HG03558 (cell line): Measurements from ENCODE around the gene SMC2.
A peak's percentile ranks its signal among the peaks of the same experiment; 100 is the strongest.

Source experiments
- ATAC-seq: cut with Tn5 transposase; IDR thresholded peaks from one replicate; pipeline ENCODE4 v1.9.1; 2021; ENCODE audit warnings: moderate number of reproducible peaks; ENCODE audit not compliant: unreplicated experiment; ENCODE audit errors: extremely low read depth

Gene SMC2

DNA sequence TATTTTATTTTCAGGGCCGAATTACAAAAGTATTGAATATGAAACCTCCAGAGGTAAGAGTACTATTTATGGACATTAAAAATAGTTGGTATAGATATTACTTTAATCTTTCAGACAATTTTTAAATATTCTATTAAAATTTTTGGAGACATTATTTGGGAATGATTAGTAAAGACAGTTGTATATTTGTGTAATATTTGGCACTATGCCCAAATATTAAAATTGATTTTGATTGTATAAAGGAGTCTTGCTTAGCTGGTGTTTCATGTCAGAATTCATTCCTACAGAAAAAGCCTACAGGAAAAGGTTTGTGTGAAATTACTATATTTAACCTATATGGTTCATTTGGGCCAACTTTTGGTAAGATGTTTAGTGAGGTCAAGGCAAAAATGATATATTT, 5.5 kb downstream of the SMC2 start:
- no peak for ATAC-seq

DNA sequence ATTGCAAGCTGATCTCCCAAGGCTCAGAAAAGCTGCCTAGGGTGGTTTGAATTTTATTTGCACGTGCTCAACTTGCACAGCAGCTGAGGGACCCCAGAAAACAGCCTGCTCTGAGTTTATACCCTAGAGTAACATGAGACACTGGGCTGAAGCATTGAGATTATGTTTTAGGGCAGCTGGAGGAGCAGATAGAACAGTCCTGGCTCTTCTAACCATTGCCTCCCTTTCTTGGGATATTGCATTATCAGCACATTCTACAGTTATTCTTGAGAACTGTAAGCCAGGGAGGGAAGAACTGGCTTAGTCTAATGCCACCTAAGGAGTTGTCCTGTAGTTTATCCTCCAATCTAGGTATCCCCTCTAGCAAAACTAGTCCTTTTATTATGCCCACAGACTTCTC, 10.3 kb downstream of the SMC2 start:
- no peak for ATAC-seq

DNA sequence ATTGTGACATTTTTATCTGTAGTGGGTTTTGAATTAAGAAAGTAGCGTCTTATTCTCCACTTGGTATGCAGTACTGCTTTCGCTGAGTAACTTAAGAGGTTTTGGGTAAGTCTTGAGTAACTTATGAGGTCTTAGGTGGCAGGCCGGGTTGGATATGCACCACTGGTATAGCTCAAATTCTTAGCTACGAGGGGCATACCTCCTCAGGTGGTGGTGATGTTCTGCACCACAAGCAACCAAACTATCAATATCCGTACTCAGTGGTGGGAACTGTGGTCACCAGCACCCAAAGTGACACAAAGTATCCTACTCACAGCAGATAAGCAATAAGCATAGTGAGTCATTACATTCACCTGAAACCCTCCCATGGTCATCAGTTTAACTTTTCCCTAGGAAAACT, 13.7 kb downstream of the SMC2 start:
- no peak for ATAC-seq

DNA sequence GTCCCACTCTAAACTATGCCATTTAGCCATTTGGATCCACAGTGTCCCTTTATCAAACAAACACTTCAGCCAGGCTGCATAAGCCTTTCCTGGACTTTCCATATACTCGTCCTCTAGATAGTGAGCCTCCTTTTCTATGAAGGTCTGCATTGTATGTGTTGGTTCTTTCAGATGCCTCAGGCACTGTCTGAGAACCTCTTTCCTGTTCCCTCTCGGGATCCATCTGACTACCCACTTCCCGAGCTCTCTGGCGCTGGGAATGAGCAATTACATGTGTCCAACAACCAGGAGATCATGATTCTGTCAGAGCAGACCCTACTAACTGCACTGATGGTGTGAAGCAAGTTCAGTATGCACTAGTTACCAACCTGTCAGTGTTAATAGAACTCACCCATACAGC, 14.2 kb downstream of the SMC2 start:
- no peak for ATAC-seq

DNA sequence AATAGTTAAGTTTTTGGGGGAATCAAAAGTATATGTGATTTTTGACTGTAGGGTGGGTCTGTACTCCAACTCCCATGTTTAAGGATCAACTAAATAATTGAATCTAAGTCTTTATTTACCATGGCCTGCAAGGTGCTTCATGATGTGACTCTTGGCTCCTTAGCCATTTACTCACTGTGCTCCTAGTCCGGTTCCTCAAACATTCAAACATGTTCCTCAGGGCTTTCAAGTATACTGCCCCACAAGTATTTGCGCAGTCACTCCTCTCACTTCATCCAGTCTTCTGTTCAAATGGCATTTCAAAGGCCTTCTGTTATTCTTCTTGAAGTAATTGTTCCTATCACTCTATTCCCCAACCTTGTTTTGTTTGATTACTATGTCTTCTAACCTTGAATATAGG, 16.4 kb downstream of the SMC2 start:
- ATAC-seq, result no peak

DNA sequence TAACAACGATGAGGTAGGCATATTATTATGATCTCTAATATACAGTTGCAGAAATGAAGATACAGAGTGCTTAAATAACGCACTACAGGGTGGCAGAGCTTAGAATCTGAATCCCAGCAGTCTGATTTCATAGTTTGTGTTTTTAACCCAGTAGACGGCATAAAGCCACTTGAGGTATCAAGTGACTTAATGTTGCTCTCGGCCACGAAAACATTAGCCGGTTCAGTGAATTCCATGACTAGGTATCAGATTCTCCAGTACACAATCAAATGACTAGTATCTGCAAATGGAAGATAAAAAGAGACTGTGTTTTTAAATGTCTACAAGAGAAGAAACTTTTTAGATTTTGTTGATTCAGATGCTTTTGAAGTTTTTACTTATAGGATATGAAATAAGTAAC, 24.8 kb downstream of the SMC2 start:
- no peak for ATAC-seq

DNA sequence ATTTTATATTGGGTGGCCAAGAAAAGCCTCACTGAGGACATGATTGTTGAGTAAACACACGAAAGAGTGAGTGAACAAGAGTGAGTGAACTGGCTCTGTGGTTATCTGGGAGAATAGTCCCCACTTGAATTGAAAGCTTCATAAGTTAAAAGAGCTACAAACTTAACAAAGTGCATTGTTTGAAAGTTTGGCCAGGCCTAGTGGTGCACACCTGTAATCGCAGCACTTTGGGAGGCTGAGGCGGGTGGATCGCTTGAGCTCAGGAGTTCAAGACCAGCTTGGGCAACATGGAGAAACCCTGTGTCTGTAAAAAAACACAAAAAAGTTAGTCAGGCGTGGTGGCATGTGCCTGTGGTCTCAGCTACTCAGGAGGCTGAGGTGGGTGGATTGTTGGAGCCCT, 26.9 kb downstream of the SMC2 start:
- no peak for ATAC-seq

DNA sequence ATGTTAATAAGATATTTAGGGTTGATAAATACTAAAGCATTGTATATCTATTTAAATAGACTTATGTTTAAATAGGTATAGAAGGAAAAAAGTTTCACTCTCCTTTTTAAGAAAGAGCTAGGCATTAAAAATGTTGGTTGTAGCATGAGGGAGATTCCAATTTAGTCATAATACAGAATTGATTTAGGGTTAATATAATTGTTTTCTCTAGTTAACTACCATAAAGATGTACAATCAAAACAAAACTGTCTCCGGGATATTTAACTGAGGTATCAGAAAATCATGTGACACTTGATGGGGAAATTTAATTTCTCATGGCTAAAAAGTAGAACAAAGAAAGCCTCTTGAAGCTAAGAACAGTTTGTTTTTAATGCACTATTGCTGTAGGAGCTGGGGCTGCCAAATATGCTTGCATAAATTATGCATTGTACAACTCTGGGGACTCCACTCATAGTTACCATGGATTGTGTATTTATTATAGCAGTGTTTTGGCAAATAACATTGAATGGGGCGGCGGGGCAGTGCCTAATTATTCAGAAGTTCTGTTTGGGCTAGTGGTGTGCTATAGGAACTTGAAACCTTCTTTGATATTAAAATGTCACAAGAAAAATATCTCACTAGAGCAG, 44.2 kb downstream of the SMC2 start:
- no peak for ATAC-seq

DNA sequence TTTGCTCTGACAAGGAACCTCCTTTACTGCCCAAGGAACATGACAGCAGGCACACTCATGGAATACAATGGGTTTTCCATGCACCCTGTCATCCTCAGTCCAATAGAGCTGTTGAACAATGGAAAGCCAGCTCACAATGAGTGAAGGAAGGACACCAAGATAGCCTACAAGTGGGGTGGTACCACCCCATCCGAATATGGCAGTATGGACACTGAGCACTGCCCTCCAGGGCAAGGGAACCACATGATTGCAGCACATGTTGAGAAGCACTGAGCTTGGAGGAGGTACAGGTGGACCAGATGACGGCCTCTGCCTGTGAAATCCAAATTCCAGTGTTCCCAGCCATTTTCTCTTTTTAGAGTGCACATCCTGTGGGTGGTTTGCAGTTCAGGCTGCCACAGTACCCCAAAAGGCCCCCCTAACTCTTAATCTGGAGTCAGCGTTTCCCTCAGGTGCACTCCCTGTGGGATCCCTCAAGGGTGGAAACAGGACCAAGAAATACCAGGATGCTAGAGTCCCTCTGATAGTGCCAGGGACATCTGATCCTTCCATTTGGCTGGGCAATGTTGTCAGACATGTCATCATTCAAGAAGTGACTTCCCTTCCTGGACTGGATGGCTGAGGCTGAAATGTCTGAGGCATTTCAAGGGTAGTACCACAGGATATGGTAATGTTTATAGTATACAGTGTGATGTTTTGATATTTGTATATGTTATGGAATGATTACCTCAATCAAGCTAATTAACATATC, 48.9 kb downstream of the SMC2 start:
- no peak for ATAC-seq

DNA sequence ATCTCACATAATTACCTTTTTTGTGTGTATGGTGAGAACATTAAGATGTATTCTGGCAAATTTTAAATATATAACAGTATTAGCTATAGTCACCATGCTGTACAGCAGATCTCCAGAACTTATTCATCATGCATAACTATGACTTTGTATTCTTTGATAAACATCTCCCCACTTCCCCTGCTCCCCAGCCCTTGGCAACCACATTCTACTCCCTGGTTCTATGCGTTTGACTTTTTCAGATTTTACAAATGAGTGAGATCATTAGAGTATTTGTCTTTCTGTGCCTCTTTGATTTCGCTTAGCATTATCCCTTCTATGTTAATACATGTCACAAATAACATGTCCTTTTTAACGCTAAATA, 49.4 kb downstream of the SMC2 start:
- no peak for ATAC-seq

DNA sequence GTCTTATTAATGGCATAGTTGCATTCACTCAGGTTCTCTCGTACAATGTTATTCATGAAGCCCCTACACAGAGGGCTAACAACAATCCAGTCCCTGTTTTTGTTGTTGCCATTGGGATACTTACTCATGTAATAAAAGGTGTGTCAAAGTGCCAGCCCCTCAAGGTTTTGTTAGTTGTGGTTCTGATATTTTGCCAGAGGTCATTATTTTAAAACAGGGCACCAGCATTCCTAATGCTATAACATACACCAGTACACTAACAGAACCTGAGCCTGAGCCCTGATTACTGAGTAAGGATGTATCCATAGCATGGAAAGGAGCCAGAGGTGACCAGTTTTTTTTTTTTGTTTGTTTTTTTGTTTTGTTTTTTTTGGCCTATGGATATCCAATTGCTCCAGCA, 50.2 kb downstream of the SMC2 start:
- no peak for ATAC-seq

DNA sequence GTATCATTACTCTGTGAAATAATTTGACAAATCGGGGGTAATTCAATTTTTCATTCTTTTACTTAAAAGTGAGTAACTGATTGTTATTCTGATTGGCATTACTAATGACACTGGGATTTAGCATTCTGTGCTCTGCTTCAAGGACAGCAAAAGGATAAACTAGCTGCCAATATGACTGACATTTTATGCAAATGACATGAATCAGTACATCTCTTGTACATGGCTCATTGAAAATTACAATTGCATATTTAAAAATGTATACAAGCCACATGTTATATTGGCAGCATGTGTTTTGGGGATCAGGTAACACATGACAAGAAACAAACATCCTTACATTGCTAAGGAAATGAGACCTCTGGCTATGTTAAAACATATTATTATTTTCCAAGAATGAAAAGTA, 79.0 kb downstream of the SMC2 start:
- no peak for ATAC-seq

DNA sequence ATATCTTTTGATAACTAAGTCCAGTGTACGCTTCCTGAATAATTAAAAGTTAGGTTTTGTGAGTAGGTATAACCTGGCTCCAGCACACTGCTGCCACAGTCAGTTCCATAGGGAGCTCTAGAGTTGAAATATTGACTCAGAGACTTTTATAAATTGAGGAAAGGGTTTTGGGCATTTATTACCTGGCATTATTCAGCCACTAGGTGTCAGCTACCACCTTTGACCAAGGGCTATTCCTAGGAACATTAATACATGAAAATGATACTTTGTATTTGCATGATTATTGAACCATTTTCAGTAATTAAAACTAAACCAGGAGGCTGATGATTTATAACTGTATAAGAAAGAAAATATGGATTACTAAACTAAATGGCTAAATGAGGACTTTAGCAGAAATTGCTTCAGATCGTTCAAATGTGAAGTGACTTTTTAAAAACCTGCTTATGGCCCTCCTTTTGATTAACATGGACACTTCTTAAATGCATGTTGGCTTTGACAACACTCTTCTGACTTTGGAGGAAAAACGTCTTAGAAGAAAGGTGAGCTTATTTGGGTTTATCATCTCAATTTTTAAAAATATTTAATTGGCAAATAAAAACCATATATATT, 83.0 kb downstream of the SMC2 start:
- peak; percentile 38 for ATAC-seq

DNA sequence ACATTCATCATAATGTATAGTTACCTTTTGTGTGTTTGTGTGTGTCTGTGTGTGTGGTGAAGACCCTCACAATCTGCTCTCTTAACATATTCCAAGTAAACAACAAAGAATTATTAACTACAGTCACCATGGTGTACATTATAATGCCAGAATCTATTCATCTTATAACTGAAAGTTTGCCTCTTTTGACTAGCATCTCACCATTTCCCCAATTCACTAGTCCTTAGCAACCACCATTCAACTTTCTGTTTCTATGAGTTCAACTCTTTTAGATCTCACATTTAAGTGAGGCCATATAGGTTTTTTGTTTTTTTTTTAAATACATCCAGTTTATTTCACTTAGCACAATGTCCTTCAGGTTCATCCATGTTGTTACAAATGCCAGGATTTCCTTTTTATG, 83.6 kb downstream of the SMC2 start:
- peak; percentile 86 for ATAC-seq
